GM21737 (cell line): ENCODE data around the gene FCER2.

Experiments used
- ATAC-seq: cut with Tn5 transposase; IDR thresholded peaks from one replicate; pipeline ENCODE4 v1.9.1; 2021; ENCODE audit warnings: mild to moderate bottlenecking, moderate library complexity; ENCODE audit not compliant: unreplicated experiment

Gene FCER2

GRCh38 chr19:7704280-7705060 is 2.5 kb upstream of the FCER2 start:
- ATAC-seq = no peak

- ATAC-seq = no peak
Observed at GRCh38 chr19:7703332-7703731, 1.4 kb upstream of the FCER2 start.

- no peak for ATAC-seq
Observed at GRCh38 chr19:7701049-7701653, 780 bp downstream of the FCER2 start.

GRCh38 chr19:7699417-7700401 is 2.2 kb downstream of the FCER2 start:
- ATAC-seq = no peak

GRCh38 chr19:7699003-7699402 is 2.9 kb downstream of the FCER2 start:
- ATAC-seq = no peak

DNA sequence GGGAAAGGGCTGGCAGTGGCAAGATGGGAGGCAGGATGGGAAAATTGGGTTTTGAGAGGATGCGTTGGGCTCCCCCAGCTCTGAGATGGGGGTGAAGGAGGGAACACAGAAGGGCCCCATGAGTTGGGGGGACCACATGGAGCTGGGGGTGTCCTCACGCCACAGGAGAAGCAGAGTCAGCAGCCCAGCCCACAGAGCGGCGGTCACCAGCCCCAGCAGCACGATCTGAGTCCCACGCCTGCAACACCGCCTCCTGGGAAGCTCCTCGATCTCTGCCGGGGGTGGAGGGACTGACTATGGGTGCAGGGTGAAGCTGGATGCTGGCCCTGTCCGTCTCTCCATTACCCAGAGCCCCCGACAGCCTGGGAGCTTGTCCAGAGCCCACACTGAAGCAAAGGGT is 3.3 kb downstream of the FCER2 start:
- ATAC-seq = no peak

- ATAC-seq = no peak
Observed at GRCh38 chr19:7697721-7698287, 4.1 kb downstream of the FCER2 start.

GRCh38 chr19:7694499-7694898 is 7.4 kb downstream of the FCER2 start:
- ATAC-seq = no peak

DNA sequence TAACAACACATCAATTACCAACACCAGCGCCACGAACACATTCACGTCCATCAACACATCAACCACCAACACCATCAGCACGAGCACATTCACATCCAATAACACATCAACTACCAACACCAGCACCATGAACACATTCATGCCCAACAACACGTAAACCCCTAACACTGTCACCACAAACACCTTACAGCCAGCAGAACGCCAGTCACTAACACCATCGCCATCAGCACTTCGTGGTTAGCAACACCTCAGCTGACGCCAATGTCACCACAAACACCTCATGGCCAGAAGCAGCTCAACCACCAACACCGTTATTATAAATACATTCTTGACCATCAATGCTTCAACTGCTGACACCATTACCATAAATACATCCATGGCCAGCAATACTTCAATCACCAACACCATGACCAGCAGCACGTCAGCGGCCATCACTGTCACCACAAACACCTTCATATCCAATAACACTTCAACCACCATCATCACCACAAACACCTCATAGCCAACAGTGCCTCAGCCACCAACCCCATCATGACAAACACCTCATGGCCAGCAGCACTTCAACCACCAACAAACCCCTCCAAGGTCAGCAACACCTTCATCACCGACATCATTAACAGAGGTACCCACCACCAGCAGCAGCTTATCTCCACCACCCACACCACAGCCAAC is 9.4 kb downstream of the FCER2 start:
- no peak for ATAC-seq

GRCh38 chr19:7691497-7691896 is 10.4 kb downstream of the FCER2 start:
- no peak for ATAC-seq

GRCh38 chr19:7690779-7691258 is 11.1 kb downstream of the FCER2 start:
- ATAC-seq = no peak

DNA sequence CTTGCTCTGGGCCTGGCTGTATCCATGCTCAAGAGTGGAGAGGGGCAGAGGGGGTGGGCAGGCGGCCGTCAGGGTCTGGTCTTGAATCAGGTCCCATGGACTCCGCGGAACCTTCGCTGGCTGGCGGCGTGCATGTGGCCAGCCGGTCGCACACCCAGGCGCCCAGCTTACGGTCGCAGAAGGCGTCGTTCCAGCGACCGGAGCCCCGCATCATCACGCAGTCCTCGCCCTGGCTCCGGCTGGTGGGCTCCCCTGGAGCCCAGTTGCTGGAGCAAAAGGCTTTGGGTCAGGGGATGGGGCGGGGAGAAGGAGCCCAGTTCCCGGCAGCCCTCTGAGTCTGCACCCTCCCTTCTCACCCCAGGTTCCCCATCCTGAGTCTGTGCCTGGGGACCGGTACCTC is 12.8 kb downstream of the FCER2 start:
- ATAC-seq = no peak

DNA sequence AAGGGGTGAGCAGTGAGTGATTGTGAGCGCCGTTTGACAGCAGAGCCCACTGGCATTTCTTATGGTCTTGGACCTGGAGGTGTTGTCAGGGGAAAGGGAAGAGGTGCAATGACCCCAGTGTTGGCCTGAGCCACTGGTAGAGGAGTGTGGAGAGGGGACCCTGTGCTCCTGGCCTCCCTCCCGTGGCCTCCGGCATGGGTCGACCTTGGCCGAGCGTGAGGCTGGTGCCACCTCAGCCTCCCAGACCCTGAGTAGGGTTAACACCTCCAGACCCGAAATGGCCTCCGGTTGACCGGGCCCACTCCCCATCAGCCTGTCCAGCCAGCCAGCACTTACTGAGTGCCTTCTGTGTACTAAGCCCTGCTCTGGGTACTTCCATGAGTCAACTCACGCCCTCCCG is 14.8 kb downstream of the FCER2 start:
- no peak for ATAC-seq

DNA sequence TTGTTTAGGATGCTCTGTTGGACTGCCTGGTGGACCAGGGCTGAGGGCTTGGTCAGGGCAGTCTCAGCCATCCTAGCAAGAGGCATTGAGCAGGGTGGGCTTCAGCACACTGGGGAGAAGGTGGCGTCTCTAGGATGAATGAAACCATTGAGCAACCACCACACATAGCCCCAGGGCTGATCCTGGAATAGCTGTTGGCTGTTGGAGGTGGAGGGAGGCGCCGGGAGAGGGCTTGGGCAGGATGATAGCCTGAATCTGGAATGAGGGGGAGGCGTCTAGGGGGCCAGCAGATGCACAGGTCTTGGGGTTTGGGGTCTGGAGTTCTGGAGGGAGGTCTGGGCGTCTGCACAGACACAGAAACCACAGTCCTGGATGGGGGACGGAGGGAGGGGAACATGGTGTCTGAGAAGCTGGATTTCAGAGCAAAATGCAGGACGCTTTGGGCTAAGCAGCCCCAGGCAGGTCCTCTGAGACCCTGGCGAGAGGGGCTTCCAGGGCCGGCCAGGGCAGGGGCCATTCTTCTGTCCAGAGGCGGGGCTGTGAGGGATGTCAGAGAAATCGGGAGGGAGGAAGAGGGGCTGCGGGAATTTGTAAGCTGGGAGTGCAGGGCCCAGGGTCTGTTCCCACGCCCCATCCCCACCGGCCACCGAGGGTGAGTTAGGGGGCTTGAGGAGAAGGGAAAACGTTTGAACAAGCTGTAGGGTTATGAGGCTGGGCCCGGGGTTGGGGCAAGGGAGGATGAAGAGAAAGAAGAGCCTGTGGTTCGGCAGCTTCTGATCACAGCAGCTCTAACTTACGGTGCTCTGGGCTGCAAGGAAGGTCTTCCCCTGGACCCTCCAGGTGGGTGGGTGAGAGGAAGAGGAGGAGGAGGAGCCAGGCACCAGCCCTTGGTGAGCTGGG is 16.1 kb downstream of the FCER2 start:
- ATAC-seq = no peak

DNA sequence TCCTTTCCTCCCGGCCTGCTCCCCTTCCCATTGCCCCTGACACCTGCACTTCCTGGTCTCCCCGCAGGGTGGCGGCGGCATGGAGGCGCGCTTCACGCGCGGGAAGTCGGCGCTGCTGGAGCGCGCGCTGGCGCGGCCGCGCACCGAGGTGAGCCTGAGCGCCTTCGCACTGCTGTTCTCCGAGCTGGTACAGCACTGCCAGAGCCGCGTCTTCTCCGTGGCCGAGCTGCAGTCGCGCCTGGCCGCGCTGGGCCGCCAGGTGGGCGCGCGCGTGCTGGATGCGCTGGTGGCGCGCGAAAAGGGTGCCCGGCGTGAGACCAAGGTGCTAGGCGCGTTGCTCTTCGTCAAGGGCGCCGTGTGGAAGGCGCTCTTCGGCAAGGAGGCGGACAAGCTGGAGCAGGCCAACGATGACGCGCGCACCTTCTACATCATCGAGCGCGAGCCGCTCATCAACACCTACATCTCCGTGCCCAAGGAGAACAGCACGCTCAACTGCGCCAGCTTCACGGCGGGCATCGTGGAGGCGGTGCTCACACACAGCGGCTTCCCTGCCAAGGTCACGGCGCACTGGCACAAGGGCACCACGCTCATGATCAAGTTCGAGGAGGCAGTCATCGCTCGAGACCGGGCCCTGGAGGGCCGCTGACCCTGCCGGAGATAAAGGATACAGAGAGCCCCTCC is 19.6 kb downstream of the FCER2 start:
- no peak for ATAC-seq

- peak; percentile 25 for ATAC-seq
Observed at GRCh38 chr19:7681340-7682174, 20.4 kb downstream of the FCER2 start.

- peak; percentile 49 for ATAC-seq
Observed at GRCh38 chr19:7680606-7681339, 21.2 kb downstream of the FCER2 start, which contains the start of gene TRAPPC5. TRAPPC5 (plus strand) TSS chr19:7680833; CDS start chr19:7682254, 1,421 bp downstream.
